ENCODE results near the gene ABCC8. TPM values are rescaled to one million over a fixed set of nuclear protein-coding genes. Genes with fewer than 3 reads are reported as not detected.

Gene ABCC8
- total RNA-seq, 1 donor from 2014 or later, result 1.1 TPM

DNA sequence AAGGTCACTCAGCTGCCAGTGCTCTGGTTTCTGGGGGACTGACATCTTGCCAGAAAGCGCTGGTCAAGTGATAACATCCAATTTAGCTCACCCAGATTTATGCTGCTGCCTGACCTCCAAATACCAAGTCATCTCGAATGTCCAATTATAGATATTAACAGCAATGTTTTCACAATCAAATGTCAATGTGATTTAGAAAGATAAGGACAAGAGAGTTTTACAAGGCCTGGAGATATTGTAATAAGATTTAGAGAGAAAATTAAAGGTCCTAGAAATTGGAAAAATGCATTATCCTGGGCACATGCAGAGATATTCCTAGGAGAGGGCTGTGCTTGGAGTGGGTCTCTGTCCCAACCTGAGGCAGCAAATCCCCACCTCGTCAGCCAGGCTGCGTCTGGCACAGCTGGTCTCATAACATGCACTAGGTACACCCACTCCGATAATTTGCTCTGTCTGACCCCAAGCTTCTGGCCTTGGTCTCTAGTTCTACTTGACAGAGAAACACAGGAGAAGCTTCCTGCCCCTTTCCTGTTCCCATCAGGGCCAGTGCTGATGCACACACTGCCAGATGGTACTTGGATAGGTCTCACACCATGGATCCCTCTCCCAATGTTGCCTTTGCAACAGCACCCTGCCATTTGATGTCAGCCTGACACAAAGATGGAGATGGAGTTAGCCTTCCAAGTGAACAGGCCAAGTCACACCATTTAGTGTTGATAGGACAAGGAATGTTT lies 39.0 kb upstream of the ABCC8 start:
- Histone ChIP-seq H3K27ac (replicated peaks) (no peak overlapping the region), H3K27me3 (ENCODE audit: low read depth) (peaks cover 20% of the 10 kb centered on the region), H3K4me1 (no peaks in the 10 kb centered on the region), H3K4me3 (no peak overlapping the region), H3K9me3 (replicated peaks) (no peaks in the 10 kb centered on the region), H3K36me3 (no peaks in the 10 kb centered on the region)
- DNase-seq, result no peak
- intact Hi-C loops (cut with micrococcal nuclease), result no loop called here
- TF ChIP-seq, protein P1, sequence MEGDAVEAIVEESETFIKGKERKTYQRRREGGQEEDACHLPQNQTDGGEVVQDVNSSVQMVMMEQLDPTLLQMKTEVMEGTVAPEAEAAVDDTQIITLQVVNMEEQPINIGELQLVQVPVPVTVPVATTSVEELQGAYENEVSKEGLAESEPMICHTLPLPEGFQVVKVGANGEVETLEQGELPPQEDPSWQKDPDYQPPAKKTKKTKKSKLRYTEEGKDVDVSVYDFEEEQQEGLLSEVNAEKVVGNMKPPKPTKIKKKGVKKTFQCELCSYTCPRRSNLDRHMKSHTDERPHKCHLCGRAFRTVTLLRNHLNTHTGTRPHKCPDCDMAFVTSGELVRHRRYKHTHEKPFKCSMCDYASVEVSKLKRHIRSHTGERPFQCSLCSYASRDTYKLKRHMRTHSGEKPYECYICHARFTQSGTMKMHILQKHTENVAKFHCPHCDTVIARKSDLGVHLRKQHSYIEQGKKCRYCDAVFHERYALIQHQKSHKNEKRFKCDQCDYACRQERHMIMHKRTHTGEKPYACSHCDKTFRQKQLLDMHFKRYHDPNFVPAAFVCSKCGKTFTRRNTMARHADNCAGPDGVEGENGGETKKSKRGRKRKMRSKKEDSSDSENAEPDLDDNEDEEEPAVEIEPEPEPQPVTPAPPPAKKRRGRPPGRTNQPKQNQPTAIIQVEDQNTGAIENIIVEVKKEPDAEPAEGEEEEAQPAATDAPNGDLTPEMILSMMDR (IDR thresholded peaks at IDR 0.05; ENCODE audit: borderline replicate concordance), result no peak

DNA sequence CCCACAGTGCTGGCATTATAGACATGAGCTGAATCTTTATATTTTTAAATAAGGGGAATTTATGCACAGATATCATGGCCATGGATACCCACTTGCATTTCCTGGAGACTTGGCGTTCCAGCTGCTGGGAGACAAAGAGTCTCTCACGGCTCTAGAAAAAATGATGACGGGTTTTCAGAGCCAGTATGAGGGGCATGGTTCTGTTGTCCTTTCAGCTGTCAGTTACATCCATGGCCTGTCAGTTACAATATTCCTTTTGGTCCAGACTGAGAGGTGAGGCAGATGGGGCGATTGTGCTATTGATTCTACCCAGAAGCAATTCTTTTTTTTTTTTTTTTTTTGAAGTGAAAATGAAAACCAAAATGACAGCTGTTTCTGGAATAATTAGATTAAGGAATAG lies 37.8 kb upstream of the ABCC8 start:
- intact Hi-C loops (cut with micrococcal nuclease), result no loop called here
- H3K4me3 ChIP-seq, result no peak overlapping the region
- peaks cover 21% of the 10 kb centered on the region for H3K27me3 ChIP-seq (ENCODE audit: low read depth)

DNA sequence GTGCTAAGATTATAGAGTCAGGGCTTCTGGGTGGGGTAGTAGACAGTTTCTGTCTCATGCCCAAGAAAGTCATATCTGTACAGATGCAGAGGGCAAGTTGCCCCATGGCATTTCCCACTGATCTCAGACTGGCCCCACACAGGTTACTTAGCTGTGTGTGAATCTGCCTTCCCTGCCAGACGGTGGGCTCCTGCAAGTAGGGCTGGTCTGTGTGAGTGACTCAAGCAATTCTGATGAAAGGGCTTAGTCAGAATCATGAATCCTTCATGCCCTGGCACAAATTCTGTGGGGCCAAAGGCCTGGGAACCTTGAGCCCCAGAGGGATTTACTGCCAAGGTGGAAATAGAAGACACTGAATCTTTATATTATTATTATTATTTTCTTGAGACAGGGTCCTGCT lies 37.2 kb upstream of the ABCC8 start:
- H3K27me3 ChIP-seq (ENCODE audit: low read depth), result peaks cover 21% of the 10 kb centered on the region
- no peaks in the 10 kb centered on the region for H3K9me3 ChIP-seq (replicated peaks)
- TF ChIP-seq, protein P1 (IDR thresholded peaks at IDR 0.05; ENCODE audit: borderline replicate concordance), result no peak
- H3K36me3 ChIP-seq, result no peaks in the 10 kb centered on the region
- intact Hi-C loops (cut with micrococcal nuclease), result no loop called here
- no peak overlapping the region for H3K4me3 ChIP-seq
- peaks cover 4% of the 10 kb centered on the region for H3K4me1 ChIP-seq
- DNase-seq, result no peak
- H3K27ac ChIP-seq (replicated peaks), result no peak overlapping the region

More for the DNA sequence above, 37.8 kb upstream of the ABCC8 start:
- no peak overlapping the region for H3K27ac ChIP-seq (replicated peaks)
- no peaks in the 10 kb centered on the region for H3K36me3 ChIP-seq
- no peaks in the 10 kb centered on the region for H3K9me3 ChIP-seq (replicated peaks)
- no peaks in the 10 kb centered on the region for H3K4me1 ChIP-seq
- TF ChIP-seq, protein P1 (IDR thresholded peaks at IDR 0.05; ENCODE audit: borderline replicate concordance), result no peak
- DNase-seq, result no peak

DNA sequence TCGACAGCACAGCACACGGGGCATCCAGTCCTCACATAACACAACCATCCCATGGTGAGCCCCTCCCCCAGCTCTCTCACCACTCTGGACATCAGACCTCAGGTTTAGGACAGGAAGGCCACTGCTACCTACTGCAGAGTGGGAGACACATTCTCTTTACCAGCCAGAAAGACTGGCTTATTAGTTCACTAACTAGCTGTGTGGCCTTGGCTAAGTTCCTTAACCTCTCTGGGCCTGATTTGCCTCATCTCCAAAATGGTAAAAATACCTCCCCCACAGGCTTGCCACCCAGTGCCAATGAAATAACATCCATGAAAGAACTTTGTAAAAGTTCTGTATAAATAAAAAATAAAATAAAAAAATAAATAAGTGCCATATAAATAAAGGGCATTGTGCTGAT lies 35.5 kb upstream of the ABCC8 start:
- Histone ChIP-seq H3K9me3 (replicated peaks) (no peaks in the 10 kb centered on the region), H3K4me1 (peaks cover 19% of the 10 kb centered on the region), H3K4me3 (no peak overlapping the region), H3K27me3 (ENCODE audit: low read depth) (peaks cover 10% of the 10 kb centered on the region), H3K27ac (replicated peaks) (no peak overlapping the region), H3K36me3 (no peaks in the 10 kb centered on the region)
- no peak for DNase-seq
- TF ChIP-seq, protein P1 (IDR thresholded peaks at IDR 0.05; ENCODE audit: borderline replicate concordance), result no peak
- intact Hi-C loops (cut with micrococcal nuclease), result no loop called here

DNA sequence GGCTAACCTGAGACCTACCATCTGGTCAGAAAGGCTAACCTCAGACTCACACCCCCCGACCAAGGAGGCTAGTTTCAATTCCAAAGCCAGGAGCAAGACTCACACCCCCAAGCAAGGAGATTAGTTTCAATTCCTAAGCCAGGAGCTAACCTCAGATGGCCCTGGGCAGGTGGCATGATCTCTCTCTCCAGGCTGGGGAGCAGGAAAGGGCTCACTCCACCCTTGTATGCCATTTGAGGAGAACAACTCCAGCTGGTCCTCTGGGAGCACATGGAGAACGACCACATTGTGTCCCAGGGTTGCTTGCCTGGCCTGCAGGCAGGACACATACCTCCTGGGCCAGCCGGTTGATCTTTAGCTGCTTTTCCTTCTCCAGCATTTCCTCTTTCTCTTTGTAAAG lies 34.9 kb upstream of the ABCC8 start:
- Histone ChIP-seq H3K4me3 (no peak overlapping the region), H3K27me3 (ENCODE audit: low read depth) (peaks cover 7% of the 10 kb centered on the region), H3K9me3 (replicated peaks) (no peaks in the 10 kb centered on the region), H3K4me1 (peaks cover 19% of the 10 kb centered on the region), H3K27ac (replicated peaks) (no peak overlapping the region), H3K36me3 (no peaks in the 10 kb centered on the region)
- no peak for DNase-seq
- intact Hi-C loops (cut with micrococcal nuclease), result no loop called here
- TF ChIP-seq, protein P1 (IDR thresholded peaks at IDR 0.05; ENCODE audit: borderline replicate concordance), result no peak

All from left ventricle myocardium inferior (tissue), 1 donor.